GM19438 (cell line): ENCODE results near the gene BANF1.
A peak's percentile ranks its signal among the peaks of the same experiment; 100 is the strongest.

Source experiments
- ATAC-seq: cut with Tn5 transposase; IDR thresholded peaks from one replicate; pipeline ENCODE4 v1.9.1; 2021; ENCODE audit warnings: low read depth; ENCODE audit not compliant: unreplicated experiment

Gene BANF1

DNA sequence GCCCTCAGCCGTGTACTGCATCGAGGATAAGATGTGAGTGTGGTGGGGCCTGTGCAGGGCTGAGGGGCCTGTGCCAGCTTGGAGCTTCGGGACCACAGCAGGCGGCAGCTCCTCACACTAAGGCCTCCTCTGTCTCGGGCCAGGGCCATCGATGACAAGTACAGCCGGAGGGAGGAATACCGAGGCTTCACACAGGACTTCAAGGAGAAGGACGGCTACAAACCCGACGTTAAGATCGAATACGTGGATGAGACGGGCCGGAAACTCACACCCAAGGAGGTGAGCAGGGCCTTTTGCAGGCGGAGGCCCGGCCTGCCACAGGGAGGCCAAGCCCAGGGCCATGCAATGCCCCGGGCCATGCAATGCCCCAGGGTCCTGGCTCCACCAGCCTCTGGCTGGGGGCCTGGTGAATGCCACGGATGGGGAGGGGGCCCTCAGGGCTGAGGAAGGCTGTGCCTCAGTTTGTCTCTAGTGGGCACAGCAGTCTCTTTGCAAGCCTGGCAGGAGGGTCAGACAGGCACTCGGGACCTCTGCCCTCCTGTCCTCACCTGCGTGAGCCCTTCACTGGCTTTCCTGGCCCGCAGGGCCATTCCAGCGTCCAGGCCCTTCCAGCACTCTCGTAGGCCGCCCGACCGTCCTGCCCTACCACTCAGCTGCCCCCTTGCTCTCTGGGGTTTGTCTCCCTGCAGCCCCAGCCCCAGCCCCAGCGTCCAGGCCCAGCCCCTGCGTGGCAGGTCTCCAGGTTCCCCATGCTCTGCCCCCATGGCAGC is 24.5 kb upstream of the BANF1 start:
- no peak for ATAC-seq

GRCh38 chr11:65978391-65979238 is 23.7 kb upstream of the BANF1 start:
- no peak for ATAC-seq

DNA sequence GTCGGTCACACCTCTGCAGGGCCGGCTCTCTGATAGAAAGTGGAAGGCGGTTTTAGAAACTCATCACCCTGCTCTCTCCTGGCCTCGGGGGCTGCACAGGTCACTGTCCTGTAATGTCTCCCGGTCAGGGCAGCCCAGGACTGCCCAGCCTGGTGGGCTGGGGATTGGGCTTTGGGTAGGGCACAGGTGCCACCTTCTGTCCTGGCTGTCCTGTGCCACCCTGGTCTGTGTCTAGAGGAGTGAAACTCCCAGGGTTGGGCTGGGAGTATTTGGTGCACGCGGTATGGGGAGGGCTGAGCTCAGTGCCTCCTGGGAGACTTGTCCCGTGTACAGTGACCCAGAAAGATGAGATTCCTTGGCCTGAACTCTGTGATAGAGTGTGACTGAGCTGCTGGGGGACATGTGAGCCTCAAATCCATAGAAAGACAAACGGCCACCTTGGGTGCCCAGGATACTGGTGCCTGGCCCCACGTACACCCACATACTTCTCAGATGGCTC is 23.0 kb upstream of the BANF1 start:
- ATAC-seq, result no peak

DNA sequence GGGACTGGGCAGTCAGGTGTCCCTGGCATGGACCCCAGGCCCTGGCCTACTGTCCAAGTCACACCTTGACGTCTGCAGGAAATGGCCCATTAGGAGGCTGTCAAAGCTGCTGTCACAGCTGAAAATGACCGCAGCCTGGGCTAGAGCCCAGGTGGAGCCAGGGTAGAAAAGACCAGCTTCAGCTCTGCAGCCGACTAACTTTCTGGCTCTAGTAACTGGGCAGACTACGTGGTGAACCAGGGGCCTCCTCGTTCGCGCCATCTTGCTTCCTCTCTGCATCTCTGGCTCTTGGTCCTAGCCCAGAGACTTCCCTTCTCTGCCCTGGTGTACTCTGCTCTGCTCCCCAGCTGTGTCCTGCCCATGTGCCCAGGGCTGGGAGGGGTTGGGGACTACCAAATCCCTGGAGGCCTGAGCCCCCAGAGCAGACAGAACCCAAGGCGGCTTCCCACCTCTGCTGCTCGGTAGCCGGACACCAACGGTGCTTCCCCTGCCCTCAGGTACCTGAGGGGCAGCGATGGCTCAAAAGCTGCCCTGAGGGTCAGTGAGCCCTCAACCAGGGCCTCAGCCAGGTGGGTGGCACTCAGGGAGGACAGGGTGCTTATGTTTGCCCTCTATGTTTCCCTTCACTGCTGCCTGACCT is 21.1 kb upstream of the BANF1 start:
- no peak for ATAC-seq

- no peak for ATAC-seq
These were observed 20.1 kb upstream of the BANF1 start for GRCh38 chr11:65981972-65982823.

DNA sequence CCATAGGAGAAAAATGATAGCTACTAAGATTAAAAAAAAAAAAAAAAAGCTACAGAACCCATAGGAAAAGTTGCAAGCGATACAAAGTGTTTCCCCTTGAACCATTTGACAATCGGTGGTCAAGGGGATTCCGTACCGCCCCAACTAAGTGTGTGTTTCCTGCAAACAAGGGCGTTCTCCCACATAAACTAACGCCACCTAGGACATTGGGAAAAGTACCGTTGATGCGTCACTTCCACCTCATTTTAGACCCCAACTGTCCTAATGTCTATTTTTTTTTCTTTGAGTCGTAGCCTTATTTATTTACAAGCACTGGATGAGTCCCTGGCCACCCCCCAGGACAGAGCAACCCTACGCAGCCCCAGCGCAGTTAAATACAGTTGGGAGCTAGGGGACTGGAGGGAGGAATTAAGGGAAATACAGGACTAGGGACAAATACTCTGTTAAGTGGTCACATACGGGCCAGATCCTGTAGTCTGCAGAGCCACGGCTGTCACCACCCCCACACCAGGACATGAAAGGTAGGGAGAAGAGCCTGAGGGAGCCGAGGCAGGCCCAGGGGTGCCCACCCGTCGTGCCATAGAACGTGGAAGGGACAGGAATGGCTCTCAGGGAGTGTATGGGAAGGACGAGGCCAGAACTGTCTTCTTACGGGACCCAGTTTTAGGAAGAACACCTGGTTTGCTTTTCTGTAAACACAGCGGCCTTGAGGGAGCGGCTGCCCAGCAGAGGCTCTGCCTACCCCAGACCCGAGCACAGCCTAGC is 19.3 kb upstream of the BANF1 start:
- no peak for ATAC-seq

DNA sequence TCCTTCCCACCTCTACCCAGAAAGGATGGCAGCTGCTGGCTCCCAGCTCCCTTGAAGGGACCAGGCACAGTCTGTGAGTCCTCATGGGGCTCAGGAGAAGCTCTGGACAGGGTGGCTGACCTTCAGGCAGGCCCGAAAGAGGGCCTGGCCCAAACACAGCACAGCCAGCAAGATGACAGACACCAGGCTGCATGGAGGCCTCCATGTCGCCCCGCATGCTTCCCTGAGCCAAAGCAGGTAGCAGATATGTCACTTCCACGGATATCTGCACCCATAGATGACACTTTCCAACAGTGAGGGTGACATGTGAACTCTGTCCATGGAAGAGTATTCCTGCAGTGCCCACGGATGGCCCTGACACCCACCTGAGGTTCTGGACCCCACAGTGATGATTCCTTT is 18.7 kb upstream of the BANF1 start:
- no peak for ATAC-seq

DNA sequence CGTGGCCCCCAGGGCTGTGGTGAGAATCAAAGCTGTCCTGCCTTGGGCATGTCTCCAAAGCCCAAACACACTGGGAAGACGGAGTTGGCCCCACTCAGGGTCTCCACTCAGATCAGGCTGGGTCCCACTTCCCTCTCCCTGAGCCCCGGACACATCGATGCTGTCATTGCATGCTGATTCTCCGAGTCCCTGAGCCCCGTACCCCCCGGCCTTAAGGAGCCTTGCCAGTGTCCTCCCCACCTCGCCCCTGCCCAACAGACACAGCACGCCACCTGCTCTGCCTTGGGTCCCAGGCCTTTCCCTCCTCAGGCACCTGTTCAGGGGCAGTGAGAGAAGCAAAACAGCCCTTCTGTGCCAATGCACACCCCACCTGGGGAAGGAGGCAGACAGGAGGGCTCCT is 15.0 kb upstream of the BANF1 start:
- ATAC-seq, result no peak

- peak; percentile 91 for ATAC-seq
These were observed 13.3 kb upstream of the BANF1 start for GRCh38 chr11:65988791-65989592.

GRCh38 chr11:65992056-65992455 is 10.2 kb upstream of the BANF1 start:
- ATAC-seq, result no peak

DNA sequence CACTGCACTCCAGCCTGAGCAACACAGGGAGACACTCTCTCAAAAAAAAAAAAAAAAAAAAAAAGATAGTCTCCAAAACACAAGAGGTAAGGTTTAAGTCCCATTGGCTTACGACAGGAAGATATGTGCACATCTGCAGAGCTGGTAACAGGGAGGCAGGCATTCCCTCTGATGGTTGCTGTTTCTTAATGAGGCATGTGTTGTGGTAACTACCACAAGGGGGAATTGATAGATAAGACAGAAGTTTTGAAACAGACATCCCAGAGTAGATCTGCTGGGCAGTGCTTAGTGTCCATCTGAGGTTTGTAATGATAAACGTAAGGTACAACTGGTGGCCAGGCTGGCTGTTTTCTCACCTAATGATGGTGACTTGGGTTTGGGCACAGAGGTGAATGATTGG is 5.0 kb upstream of the BANF1 start:
- ATAC-seq, result no peak

- peak; percentile 39 for ATAC-seq
These were observed 434 bp downstream of the BANF1 start for GRCh38 chr11:66002648-66003225.

DNA sequence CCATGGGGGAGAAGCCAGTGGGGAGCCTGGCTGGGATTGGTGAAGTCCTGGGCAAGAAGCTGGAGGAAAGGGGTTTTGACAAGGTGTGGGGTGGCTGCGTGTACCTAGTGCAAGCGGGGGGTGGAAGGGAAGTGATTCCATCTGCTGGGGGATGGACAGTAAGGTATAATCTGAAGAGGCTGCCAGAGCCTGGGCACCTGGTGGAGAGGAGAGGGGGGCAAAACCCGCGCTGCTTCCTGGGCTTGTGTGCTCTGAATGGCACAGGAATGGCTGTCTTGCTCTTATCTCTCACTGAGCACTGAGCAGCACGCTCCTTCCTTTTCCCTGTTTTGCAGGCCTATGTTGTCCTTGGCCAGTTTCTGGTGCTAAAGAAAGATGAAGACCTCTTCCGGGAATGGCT is 988 bp downstream of the BANF1 start:
- ATAC-seq, result no peak

GRCh38 chr11:66004186-66004585 is 1.9 kb downstream of the BANF1 start:
- no peak for ATAC-seq

DNA sequence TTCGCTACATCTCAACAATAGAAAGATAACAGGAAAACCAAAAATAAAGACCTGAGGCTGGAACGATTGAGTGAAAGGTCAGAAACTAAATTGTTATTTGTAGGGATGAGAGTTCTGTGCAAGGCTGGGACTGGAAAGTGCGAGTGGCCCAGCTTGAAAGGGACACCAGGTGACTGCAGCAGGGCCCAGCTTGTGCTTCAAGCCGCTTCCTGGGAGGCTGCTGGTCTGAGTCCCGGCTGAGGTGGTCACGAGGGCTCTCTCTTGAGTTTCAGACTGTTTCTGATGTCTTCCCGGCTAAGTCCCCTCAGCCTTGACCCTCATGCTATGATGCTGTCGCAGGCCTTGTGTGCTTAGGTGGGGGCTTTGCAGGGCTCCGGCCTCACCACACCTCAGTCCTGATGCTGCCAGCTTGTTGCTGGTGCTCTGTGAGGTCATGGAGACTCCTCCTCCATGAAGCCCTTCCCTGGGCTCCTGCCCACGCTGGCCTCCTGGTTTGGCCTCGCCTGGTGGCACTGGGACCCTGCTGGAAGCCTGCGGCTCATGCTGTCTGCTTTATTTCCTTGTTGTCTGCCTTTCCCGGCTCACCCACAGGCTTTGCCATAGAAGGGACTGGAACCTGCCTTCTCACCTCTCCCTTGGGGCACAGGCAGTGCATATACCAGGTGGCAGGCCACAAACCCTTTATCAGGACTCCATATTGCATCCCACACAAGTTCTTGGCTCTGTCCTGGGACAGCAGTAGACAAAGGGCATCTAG is 4.0 kb downstream of the BANF1 start:
- ATAC-seq, result no peak

GRCh38 chr11:66006891-66007176 is 4.5 kb downstream of the BANF1 start:
- no peak for ATAC-seq

DNA sequence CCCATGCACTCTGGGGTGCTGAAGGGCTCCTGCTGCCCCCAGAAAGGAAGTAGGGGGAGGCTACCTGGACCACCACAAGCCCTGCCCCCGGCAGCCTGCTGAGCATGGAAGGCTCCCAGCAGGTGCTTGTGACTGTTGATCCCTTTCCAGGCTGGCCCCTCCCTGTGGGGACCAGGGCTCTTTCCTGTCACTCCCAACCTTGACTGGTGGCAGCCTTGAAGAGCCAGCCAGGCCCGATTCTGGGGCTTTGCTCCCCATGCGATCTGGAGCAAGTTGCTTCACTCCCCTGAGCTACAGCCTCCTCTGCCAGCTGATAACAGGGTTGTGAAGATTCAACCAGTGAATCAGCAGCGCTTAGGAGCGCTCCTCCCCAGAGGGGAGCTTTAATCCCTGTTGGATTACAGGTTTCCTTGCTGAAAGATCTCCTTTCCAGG is 4.9 kb downstream of the BANF1 start:
- ATAC-seq, result no peak

GRCh38 chr11:66008095-66008467 is 5.8 kb downstream of the BANF1 start:
- ATAC-seq, result no peak
